Tibial nerve (tissue), 4 donors: Measurements from ENCODE around the gene CHST13.

Experiments
- CTCF ChIP-seq, 5 experiments: fragments of 200-600 bp in 3 of 5; fragments of 450-650 bp in 2 of 5; sonication (generic) in 3 of 5; IDR thresholded peaks; one replicate each; pipeline ENCODE4 v1.5.1; 2016 to 2019; ENCODE audit warnings: antibody characterized with exemption in 5 of 5, mild to moderate bottlenecking in 3 of 5, moderate library complexity in 2 of 5
- EP300 ChIP-seq, 2 donors: sonication (generic); formaldehyde crosslinking; IDR thresholded peaks; one replicate each; pipeline ENCODE4 v1.6.1; 2017; ENCODE audit warnings: antibody characterized with exemption in 2 of 2, mild to moderate bottlenecking in 1 of 2
- POLR2A ChIP-seq, 2 donors: fragments of 450-650 bp; IDR thresholded peaks; one replicate each; pipeline ENCODE4 v1.6.1; 2017; ENCODE audit warnings: antibody characterized with exemption in 2 of 2, mild to moderate bottlenecking in 2 of 2, moderate library complexity in 2 of 2

- TF ChIP-seq CTCF (IDR thresholded peaks at IDR 0.05) (no peak), EP300 (IDR thresholded peaks at IDR 0.05) (no peak), POLR2A (IDR thresholded peaks at IDR 0.05) (no peak)
These were observed 10.9 kb upstream of the CHST13 start for GRCh38 chr3:126512916-126513650.
